SK-MEL-5 (cell line): ENCODE data around the gene TEX10. TPM values are rescaled to one million over a fixed set of nuclear protein-coding genes. Genes with fewer than 3 reads are reported as not detected.
"Not testable (repeated sequence)": the region's sequence is repeated elsewhere in the genome, so short reads cannot be mapped to it uniquely, and the experiment has no call there.

ENCODE experiments used
- DNase-seq: peaks from one replicate; pipeline ENCODE4 v3.0.0-alpha.2; 2016; ENCODE audit warnings: low read depth, low spot score
- in situ Hi-C: cut with HindIII; loops from 2 replicates; pipeline ENCODE4 v1.10.0; 2016; ENCODE audit warnings: low sequenced_read_pairs, high pct_unique_total_duplicates, low pct_unique_long_range_greater_than_20kb
- total RNA-seq: library from RNA; depleted of rRNA; stranded (reverse); fragments of >200 nt; shearing (Covaris generic); gene quantifications from 2 replicates; pipeline ENCODE4 v1.2.3, GENCODE V29; 2014

The TEX10 gene
- total RNA-seq, 1 experiment from 2014 or later: 64.9 TPM

DNA sequence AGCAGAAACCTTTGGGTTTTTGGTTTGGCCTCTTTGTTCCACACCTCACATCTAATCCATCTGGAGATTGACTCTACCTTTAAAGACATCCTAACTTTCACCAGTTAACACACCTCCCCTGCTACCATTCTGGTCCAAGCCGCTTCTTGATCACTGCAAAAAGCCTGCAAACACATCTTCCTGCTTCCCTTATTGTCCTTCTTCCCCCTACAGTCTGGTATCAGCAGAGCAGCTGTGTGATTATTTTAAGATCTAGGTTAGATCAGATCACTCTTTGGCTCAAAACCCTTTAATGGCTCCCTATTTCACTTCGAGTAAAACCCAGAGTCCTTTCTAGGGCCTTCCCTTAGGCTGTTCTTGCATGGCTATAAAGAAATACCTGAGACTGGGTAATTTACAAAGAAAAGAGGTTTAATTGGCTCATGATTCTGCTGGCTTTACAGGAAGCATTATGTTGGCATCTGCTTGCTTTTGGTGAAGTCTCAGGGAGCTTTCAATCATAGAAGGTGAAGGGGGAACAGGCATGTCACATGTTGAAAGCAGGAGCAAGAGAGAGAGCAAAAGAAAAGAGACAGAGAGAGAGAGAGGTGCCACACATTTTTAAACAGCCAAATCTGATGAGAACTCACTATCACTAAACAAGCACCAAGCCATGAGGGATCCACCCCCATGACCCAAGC is 1.5 kb upstream of the TEX10 start:
- in situ Hi-C loops: no loop called here

DNA sequence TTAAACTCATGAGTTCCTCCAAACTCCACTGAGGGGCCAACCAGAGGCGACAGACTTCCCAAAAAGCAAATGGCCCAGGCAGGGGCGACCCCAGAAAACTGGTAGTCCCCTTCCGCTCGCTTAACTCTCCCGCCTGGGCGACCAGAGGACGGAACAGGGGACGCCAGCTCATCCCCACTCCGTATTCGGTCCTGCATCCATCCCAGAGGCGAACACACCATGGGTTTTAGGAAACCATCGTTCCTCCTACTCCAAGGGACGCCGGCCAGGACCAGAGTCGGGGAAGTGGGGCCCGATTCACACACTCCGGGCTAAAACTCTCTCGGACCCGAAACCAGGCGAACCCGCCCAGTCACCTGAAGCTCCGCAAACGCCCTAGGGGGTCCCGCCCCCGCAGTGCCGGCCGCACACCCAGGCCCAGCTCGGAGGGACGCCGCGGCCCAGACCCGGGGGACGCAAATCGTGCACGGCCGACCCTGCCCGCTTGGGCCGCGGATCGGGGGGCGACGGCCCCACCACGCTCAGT is 478 bp downstream of the TEX10 start:
- in situ Hi-C loops: no loop called here
- no peak for DNase-seq

More for the DNA sequence above, 1.5 kb upstream of the TEX10 start:
- DNase-seq: no peak

DNA sequence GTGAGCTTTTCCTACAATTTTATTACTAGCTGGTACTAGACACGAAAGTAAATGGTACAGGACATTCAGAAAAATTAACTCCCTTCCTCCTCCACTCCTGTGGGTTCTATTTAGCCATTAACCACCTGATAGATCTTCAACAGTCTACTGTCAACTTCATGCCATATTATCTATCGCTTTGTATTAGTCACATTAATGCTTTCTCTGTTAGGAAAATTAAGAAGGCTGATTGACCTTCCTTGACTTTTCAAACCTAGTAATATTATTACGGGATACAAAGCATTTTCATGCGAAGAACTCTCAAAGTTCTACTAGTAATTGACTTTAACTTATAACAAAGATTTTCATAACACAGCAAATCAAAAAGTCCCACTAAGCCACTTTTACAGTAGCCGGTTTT is 1.2 kb downstream of the TEX10 start:
- in situ Hi-C loops: no loop called here

DNA sequence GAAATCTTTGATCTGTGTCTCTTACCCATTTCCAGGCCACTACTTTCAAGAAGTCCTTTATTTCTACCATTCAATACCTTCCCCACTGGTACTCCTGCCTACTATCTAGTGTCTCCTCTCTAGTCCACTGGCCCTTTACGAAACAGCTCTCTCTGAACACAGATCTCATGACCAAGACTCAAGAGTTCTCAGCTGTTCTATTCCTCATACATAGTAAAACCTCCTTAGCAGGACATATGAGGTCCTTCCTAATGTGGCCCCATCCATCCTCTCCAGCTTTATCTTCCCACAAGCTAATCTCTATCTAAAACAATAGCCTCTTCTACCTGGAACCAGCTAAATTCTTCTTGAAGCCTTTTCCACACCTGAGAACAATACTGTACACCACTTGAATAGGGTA is 2.6 kb downstream of the TEX10 start:
- in situ Hi-C loops: no loop called here
- peak; percentile 35 for DNase-seq

More for the DNA sequence above, 1.2 kb downstream of the TEX10 start:
- no peak for DNase-seq

DNA sequence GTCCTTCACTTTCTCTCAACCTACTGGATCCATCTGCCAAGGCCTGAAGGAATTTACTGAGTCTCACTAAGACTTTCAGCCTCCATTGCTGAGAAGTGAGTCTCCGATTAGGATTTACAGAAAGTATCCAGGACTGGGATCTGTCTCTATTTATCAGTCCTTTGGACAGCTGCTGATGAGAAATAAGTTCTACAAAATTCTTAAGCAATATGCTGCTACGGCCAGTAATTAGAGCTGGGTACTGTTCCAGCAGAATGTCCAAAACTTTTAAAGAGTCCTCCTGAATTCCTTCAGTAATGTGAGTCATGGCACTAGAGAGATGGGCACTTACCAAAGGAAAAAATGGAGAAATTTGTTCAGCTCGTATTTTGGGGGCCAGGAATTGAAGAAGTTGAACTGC is 5.9 kb downstream of the TEX10 start:
- DNase-seq: no peak
- in situ Hi-C loops: no loop called here

DNA sequence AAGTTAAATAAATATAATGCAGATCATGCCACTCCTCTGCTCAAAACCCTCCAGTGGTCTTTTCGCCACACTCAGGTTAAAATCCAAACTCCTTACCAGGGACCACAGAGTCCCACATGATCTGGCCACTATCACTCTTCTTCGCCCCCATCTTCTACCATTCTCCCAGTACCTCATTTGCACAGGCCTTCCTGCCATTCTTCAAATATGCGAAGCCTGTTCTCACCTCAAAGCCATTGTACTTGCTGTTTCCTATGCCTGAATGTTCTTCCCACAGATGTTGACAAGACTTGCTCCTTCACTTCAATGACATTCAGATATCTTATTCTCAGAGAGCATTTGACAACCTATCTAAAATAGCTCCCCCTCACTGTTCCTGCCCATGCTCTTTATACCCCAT is 10.9 kb downstream of the TEX10 start:
- in situ Hi-C loops: no loop called here

DNA sequence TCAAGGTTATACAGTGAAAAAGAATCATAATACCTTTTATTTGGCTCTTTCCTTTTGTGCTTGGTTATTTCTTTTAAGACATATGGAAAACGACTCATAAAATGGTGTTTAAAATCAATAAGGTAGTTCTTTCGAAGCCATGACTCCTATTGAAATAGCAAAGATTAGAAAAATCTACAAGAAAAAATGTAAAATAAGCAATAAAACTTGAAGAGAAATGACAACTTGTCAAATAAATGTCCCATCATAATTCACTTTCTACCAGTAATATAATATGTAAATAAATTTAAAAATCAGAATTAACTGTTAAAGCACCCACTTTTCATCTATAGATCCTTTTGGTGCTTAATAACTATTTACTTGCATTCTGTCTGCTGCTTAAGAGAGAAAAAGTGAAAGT is 12.5 kb downstream of the TEX10 start:
- no peak for DNase-seq
- in situ Hi-C loops: no loop called here

More for the DNA sequence above, 10.9 kb downstream of the TEX10 start:
- DNase-seq: no peak

DNA sequence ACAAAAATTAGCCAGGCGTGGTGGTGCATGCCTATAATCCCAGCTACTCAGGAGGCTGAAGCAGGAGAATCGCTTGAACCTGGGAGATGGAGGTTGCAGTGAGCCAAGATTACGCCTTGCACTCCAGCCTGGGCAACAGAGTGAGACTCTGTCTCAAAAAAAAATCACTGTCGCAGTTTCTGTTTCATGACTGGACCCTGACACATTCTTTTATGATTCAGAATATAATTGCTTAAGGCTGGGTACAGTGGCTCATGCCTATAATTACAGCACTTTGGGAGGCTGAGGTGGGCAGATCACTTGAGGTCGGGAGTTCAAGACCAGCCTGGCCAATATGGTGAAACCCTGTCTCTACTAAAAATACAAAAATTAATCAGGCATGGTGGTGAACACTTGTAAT is 14.0 kb downstream of the TEX10 start:
- DNase-seq: not testable (repeated sequence)

DNA sequence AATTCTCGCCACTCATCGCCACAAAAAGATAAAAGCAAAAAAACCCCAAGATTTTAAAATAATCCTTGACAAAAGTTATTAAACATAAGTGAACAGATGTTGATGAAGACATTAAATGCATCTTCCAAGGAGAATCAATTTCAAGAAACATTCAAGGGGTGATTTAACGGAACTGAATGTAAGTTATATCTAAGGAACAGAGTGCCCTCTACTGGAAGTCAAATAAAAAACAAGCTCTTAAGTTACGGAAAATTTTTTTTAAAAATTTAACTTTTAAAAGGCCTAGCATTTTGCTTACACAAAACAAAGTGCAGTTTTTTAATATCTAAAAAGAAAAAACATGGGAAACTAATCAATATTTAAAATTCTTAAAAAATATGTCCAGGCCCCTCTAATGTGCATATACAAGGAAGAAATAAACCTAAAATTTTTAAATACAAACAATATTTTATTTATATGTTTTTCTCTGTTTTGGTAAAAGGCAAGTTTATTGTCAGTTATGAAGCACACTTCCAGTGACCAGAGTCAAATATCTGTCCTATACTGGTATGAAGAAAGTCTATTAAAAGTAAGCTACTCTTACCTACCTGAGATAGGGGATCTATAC is 28.0 kb downstream of the TEX10 start:
- in situ Hi-C loops: no loop called here
- peak; percentile 43 for DNase-seq

More for the DNA sequence above, 14.0 kb downstream of the TEX10 start:
- in situ Hi-C loops: not testable (repeated sequence)

DNA sequence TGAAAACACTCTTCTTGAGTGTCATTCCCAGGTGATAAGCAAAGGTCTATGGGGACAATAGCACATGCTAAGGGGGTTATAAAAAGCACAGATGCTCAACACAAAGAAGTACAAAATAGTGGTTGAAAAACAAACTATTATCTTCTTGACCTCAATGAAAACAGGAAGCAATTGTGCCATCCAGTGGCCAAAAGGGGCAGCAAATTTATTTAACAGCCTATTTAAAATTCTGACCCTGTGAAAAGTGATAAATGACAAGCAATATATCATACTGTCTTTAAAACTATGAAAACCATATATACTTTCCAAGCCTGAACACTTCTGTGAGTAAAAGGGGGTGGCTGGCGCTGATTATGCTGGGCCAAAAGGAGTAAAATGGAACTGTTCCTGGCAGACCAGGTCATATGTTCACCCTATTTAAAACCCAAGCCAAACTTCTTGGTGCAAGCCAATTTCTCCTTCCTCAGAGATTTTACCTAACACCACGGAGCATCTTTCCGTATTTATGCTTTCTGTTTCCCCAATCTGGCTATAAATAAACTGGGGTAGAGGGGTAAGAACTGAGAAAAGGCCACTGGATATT is 29.7 kb downstream of the TEX10 start:
- peak; percentile 53 for DNase-seq
- in situ Hi-C loops: no loop called here

DNA sequence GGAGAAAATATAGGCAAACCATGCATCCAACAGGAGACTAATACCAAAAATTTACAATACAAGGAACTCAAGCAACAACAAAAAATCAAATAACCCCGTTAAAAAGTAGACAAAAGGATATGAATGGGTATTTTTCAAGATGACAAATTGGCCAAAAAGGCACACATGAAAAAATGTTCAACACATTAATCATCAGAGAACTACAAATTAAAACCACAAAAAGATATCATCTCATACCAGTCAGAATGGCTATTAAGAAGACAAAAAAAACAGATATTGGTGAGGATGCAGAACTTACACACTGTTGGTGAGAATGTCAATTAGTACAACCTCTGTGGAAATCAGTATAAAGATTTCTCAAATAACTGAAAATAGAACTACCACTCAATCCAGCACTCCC is 35.0 kb downstream of the TEX10 start:
- in situ Hi-C loops: no loop called here
- DNase-seq: no peak

DNA sequence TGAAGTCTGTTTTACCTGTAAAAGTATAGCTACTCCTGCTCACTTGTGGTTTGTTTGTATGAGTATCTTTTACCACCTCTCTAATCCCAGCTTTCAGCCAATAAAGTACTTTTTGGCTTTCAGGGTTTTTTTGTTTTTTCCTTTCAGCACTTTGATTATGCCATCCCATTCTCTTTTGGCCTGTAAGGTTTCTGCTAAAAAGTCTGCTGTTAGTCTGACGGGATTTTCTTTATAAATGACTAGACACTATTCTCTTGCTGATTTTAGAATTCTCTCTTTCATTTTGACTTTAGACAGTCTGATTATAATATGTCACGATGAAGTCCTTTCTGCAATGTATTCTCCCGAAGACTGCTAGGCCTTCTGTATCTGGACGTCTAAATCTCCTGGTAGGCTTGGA is 37.2 kb downstream of the TEX10 start:
- in situ Hi-C loops: no loop called here
- no peak for DNase-seq

DNA sequence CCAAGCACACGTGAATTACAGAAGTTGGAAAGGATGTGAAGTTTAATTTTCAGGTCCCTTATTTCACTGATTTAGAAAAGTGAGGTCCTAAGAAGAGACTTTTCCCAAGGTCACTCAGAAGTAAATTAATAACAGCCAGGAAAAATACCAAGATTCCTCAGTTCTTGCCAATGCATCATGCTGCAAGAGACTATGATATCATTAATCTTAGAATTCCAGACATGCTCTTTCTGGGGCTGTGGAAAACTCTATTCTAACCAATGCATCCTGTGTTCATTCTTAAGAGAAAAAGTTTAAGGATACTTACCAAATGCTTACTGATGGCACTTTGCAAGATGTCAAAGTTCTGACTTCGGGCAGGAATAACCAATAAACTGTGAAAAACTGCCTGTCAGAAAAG is 42.8 kb downstream of the TEX10 start:
- no peak for DNase-seq
- in situ Hi-C loops: no loop called here

DNA sequence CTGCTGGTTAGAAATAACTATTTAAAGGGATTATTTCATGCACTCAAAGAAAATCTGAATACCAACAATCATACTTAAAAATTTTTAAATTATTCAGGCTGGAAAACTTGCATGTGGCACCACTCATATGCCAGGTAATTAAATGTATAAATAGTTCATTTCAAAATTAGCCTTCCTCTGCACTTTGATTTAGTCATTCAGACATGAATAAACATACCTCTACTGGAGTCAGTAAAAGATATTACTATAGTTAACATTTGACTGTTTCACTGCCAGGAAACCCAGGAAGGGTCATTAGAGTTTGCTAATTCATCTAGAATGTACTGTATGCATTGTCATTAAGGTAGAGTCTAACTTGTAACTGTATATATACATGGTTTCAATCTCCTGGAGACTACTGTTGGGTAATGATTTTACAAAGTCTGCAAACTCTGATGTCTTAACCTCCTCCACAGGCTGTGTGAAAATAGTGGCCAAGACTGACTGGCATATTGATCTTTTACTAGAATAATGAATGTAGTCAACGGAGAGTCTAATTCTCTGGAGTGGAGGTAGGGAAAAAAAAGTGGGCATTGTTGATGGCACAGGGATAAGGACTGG is 43.7 kb downstream of the TEX10 start:
- in situ Hi-C loops: no loop called here
- no peak for DNase-seq

DNA sequence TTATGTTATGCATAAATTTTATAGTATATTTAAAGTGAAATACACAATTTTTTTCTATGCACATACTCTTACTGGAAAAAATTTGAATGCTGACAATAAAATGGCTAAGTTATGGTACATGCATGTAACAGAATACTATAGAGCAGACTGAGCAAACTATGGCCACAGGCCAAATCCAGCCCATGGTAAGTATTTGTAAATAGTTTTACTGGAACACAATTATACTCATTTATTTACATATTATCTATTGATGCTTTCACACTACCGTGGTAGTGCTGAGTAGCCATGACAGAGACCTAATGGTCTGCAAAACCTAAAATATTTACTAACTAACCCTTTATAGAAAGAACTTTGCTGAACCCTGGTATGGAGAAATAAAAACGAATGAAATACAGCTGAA is 45.7 kb downstream of the TEX10 start:
- in situ Hi-C loops: no loop called here
- DNase-seq: no peak

DNA sequence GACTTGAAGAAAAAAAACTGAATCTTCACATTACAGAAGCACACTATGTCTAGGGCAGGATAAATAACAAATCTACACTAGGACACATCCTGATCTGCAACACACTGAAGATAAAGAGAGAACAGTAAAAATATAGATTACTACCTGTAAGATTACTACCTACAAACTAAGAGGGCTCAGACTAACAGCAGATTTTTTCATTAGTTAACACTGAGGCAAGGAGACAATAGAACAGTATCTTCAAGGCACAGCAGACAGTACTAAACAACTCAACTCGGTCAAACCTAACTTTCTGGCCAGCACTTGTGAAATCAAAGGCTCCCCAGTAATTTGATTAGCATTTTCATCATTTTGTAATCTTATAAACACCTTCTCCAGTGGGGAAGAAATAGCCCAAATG is 46.5 kb downstream of the TEX10 start:
- in situ Hi-C loops: no loop called here
- no peak for DNase-seq

DNA sequence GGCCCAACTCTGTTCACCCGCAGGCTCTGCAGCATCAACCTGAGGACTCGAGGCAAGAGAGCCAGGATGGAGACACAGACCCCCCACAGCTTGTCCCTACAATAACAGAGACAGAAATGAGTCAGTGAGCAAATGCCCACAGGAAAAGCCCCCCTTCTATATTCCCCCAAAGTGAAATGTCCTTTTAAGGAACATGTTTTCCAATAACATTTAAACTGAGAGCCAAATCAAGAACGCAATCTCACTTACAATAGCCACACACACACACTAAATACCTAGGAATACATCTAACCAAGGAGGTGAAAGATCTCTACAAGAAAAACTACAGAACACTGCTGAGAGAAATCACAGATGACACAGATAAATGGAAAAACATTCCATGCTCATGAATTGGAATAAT is 49.0 kb downstream of the TEX10 start:
- in situ Hi-C loops: no loop called here
- no peak for DNase-seq

DNA sequence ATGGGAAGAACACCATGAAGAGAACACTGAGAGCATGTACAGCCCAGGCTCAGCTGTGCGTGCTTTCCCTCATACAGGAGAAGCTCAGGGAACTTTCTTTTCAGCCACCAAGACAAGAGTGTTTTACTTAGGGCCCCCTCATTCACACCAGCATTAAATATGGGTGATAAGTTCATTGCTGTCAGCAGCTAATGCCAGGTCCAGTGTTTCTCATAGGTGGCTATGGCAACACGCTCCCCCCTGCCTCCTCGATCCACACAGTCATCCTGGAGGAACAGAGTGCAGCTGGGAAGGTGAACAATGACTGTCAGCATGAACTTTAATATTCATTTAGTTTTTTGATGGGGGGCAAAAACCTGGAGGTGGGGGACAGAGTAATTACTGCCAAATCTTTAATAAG is 54.4 kb downstream of the TEX10 start:
- in situ Hi-C loops: no loop called here
- no peak for DNase-seq

DNA sequence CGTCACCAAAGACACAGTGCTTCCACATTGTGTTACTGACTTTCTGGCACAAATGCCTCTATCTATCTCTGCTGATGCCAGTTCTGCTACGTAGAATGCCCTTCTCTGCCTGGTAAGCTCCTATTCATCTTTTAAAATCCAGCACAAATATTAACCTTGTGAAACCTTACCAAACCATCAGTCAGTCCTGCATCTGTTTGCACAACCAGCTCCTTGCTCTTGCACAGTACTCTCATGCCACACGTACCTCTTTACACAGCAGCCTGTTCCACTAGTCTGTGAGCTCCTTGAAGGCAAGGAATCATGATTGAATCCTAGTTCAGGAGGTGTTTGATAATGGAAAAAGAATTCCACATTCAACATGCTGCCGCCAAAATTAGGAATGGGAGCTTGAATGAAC is 56.3 kb downstream of the TEX10 start:
- no peak for DNase-seq
- in situ Hi-C loops: no loop called here
